Gastroesophageal sphincter (tissue), 4 donors: ENCODE measurements around the gene COL18A1. TPM values are rescaled to one million over a fixed set of nuclear protein-coding genes. Genes with fewer than 3 reads are reported as not detected.

ENCODE experiments used
- ATAC-seq: fragments of 150-250 bp; one replicate; pipeline ENCODE4 v1.9.1; 2016; ENCODE audit warnings: mild to moderate bottlenecking, moderate library complexity
- H3K27ac ChIP-seq, 4 donors: fragments of 200-600 bp; sonication (generic) in 3 of 4; 1 replicate in 3 of 4; 2 replicates in 1 of 4; pipeline ENCODE4 v1.5.1; 2016 to 2019
- H3K27me3 ChIP-seq: fragments of 200-600 bp; sonication (generic); one replicate; pipeline ENCODE4 v1.5.1; 2019
- H3K36me3 ChIP-seq, 2 donors: fragments of 200-600 bp; sonication (generic); one replicate each; pipeline ENCODE4 v1.5.1; 2019; ENCODE audit warnings: control low read depth in 1 of 2
- H3K4me1 ChIP-seq, 3 donors: fragments of 200-600 bp; sonication (generic); 1 replicate in 2 of 3; 2 replicates in 1 of 3; pipeline ENCODE4 v1.5.1; 2016 to 2019; ENCODE audit warnings: control low read depth in 2 of 3
- H3K4me3 ChIP-seq, 2 donors: fragments of 200-600 bp; sonication (generic); one replicate each; pipeline ENCODE4 v1.5.1; 2019; ENCODE audit warnings: mild to moderate bottlenecking in 1 of 2, moderate library complexity in 1 of 2
- H3K9me3 ChIP-seq, 3 donors: fragments of 200-600 bp; sonication (generic); one replicate each; pipeline ENCODE4 v1.5.1; 2017 to 2019; ENCODE audit warnings: control low read depth in 2 of 3
- EP300 ChIP-seq: sonication (generic); formaldehyde crosslinking; IDR thresholded peaks from one replicate; pipeline ENCODE4 v1.6.1; 2017; ENCODE audit warnings: antibody characterized with exemption, mild to moderate bottlenecking
- POLR2A ChIP-seq, 2 donors: fragments of 450-650 bp; IDR thresholded peaks; one replicate each; pipeline ENCODE4 v1.6.1; 2017; ENCODE audit warnings: antibody characterized with exemption in 2 of 2, mild to moderate bottlenecking in 2 of 2, moderate library complexity in 1 of 2
- POLR2AphosphoS5 ChIP-seq: sonication (generic); formaldehyde crosslinking; IDR thresholded peaks from one replicate; pipeline ENCODE4 v1.6.1; 2017; ENCODE audit warnings: antibody characterized with exemption
- WGBS, 2 donors: methylation state at CpG; one replicate each; pipeline ENCODE4 v1.1.5; 2018; ENCODE audit warnings: low coverage in 1 of 2; 5-methylcytosine and 5-hydroxymethylcytosine counted together
- total RNA-seq, 4 donors: library from RNA; depleted of rRNA; stranded (reverse); fragments of >200 nt; gene quantifications; one replicate each; pipeline ENCODE4 v1.1.0, GENCODE V29; 2016
- TF ChIP-seq, protein P1 (sequence below), 4 experiments: fragments of 200-600 bp in 2 of 4; fragments of 450-650 bp in 2 of 4; sonication (generic) in 1 of 4; IDR thresholded peaks; one replicate each; pipeline ENCODE4 v1.5.1; 2017 to 2019; ENCODE audit warnings: antibody characterized with exemption in 4 of 4, mild to moderate bottlenecking in 2 of 4, moderate library complexity in 2 of 4

The COL18A1 gene
- total RNA-seq, 4 donors from 2014 or later, result 69.3 to 116 (median 78.4) TPM

DNA sequence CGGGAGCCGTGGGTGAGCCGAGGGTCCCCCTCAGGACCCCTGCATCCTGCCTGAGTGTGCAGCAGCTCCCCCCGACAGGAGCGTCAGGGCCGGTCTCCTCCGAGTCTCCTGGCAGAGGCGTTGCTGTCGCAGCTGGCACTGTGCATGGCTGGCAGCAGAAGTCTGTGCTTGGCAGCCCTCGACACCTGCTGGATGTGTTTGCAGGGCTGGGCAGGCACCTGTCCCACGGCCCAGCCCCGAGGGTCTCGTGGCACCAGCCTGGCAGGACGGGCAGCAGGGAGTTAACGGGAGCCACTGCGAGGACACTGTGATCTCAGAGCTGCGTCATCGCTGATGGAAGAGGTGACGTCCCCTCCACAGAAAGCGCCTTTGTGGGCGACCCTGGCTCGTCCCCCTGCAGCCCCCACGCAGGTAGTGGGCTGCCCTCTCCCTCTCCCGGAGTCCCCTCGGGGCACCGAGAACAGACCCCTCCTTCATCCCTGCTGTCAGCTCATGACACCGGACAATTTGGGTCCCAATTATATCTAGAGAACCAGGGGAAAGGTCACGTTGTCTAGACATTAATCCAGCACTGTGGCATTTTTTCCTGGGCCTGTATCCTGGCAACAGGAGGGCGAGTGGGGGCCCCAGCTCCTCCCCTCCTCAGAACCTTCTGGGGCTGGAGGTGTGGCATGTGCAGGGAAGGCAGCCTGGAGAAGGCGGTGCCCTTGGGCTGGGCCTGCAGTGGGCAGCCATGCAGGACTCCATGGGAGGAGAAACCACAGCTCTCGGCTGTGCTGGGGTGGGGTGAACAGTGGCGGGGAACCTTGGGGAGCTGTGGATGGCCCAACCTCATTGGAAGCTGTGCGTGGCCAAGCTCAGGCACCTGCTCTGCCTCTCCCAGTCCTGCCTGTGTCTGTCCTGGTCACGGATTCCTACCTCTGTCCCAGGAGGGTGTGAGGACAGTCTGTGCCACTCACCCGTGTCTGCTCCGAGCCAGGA lies 15.4 kb downstream of the COL18A1 start:
- Histone ChIP-seq H3K9me3 (no peaks in the 10 kb centered on the region), H3K4me1 (peaks cover 0 to 58% (median 0%) of the 10 kb centered on the region in 3 donors), H3K4me3 (no peak overlapping the region), H3K27me3 (no peaks in the 10 kb centered on the region), H3K27ac (peak overlapping the region in 3 of 4 donors; percentile 2 to 52 (median 43)), H3K36me3 (no peaks in the 10 kb centered on the region)
- TF ChIP-seq, protein P1, sequence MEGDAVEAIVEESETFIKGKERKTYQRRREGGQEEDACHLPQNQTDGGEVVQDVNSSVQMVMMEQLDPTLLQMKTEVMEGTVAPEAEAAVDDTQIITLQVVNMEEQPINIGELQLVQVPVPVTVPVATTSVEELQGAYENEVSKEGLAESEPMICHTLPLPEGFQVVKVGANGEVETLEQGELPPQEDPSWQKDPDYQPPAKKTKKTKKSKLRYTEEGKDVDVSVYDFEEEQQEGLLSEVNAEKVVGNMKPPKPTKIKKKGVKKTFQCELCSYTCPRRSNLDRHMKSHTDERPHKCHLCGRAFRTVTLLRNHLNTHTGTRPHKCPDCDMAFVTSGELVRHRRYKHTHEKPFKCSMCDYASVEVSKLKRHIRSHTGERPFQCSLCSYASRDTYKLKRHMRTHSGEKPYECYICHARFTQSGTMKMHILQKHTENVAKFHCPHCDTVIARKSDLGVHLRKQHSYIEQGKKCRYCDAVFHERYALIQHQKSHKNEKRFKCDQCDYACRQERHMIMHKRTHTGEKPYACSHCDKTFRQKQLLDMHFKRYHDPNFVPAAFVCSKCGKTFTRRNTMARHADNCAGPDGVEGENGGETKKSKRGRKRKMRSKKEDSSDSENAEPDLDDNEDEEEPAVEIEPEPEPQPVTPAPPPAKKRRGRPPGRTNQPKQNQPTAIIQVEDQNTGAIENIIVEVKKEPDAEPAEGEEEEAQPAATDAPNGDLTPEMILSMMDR (IDR thresholded peaks at IDR 0.05), result no peak
- TF ChIP-seq POLR2AphosphoS5 (no peak), EP300 (no peak), POLR2A (IDR thresholded peaks at IDR 0.05) (no peak)
- no peak for ATAC-seq
- 70 to 90% methylated on average over 2 of the region's 36 CpGs for WGBS, 2 donors

DNA sequence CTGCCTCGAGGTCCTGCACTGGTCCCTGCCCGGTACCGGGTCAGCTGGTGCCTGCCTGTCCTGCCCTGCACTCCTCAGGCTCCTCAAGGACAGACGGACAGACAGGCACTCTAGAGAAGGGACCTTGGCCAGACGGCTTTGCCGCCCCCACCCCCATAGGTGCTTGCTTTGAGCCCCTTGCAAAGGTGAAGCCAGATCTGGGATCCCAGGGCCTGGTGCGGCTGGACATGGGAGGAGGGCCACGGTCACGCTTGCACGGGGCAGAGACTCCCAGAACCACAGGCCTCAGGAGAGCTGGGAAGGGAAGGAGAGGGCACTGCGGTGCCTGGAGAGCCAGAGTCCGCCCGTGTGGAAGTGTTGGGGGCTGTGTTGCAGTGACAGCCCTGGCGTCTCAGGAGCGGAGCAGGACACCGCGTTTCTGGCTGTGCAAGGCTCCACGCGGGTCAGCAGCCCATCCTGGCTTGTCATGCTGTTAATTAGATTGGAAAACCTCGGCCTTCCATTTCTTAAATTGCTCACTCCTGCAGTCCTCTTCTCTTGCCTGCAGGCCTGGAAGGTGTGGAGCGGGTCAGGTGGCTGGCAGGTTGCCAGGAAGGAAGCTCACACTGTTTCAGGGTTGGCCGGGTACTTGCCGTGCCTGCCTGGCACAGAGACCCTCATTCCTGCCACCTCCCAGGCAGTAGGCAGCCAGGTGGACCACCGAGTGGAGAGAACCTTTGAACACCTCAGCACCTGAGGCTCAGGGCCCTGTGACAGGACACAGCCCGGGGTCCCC lies 16.3 kb downstream of the COL18A1 start:
- Histone ChIP-seq H3K9me3 (no peaks in the 10 kb centered on the region), H3K36me3 (no peaks in the 10 kb centered on the region), H3K27ac (peak overlapping the region in 2 of 4 donors; percentile 43 to 52), H3K4me3 (no peak overlapping the region), H3K4me1 (peaks cover 0 to 58% (median 0%) of the 10 kb centered on the region in 3 donors), H3K27me3 (no peaks in the 10 kb centered on the region)
- 44 to 86% methylated on average over 3 to 10 of the region's 25 CpGs for WGBS, 2 donors
- TF ChIP-seq EP300, result no peak
- TF ChIP-seq POLR2A (IDR thresholded peaks at IDR 0.05), result no peak
- TF ChIP-seq POLR2AphosphoS5, result no peak
- TF ChIP-seq, protein P1 (IDR thresholded peaks at IDR 0.05), result no peak
- no peak for ATAC-seq

- no peak overlapping the region for H3K4me3 ChIP-seq
- H3K36me3 ChIP-seq, result no peaks in the 10 kb centered on the region
- H3K27ac ChIP-seq, result no peak overlapping the region
- WGBS, 2 donors, result 85 to 88% methylated on average over 6 to 10 of the region's 28 CpGs
- no peaks in the 10 kb centered on the region for H3K9me3 ChIP-seq
- no peak for ATAC-seq
- TF ChIP-seq, protein P1 (IDR thresholded peaks at IDR 0.05), result no peak
- TF ChIP-seq POLR2A (IDR thresholded peaks at IDR 0.05) (no peak), POLR2AphosphoS5 (no peak), EP300 (no peak)
- H3K4me1 ChIP-seq, result peaks cover 0 to 59% (median 0%) of the 10 kb centered on the region in 3 donors
- no peaks in the 10 kb centered on the region for H3K27me3 ChIP-seq
Measured at GRCh38 chr21:45421846-45422775, 17.1 kb downstream of the COL18A1 start.

DNA sequence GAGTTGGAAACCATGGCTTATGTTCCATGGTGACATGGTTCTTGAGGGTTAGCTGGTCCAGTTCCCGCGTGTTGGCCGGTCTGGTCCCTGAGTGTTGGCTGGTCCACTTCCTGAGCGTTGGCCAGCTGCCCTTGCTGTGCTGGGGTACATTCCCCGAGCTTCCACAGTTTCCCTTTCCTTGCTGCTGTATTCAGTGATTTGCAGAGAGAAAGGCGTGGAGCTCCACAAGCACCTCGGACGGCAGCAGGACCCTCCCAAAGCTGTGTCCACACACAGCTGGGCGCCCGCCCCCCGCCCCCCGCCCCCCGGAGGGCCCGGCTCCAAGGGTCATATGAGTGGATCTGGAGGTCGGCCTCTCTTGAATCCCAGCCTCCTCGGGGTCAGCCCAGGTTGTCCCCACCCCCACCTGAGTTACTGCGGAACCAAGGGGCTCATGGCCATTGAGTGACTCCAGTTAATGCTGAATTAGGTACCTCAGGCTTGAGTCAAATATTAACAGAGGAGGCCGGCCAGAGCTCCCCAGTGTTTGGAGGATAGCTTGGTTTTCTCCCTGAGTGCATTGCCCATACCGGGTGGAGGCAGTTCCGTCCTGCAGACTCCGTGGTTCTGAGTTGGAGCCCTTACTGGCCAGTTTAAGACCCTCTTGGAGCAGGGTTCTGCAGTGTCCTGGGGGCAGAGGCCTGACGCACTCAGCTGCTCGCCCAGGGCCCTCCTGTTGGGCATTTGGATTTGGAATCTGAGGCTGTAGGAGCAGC lies 18.4 kb downstream of the COL18A1 start:
- no peak overlapping the region for H3K27ac ChIP-seq
- WGBS, 2 donors, result no CpG with 5 or more reads among the region's 23 CpGs
- no peak overlapping the region for H3K4me3 ChIP-seq
- H3K36me3 ChIP-seq, result no peaks in the 10 kb centered on the region
- no peaks in the 10 kb centered on the region for H3K9me3 ChIP-seq
- H3K4me1 ChIP-seq, result peaks cover 0 to 57% (median 4%) of the 10 kb centered on the region in 3 donors
- no peak for ATAC-seq
- TF ChIP-seq POLR2AphosphoS5, result no peak
- TF ChIP-seq EP300, result no peak
- TF ChIP-seq, protein P1 (IDR thresholded peaks at IDR 0.05), result no peak
- no peak for TF ChIP-seq POLR2A (IDR thresholded peaks at IDR 0.05)
- no peaks in the 10 kb centered on the region for H3K27me3 ChIP-seq
